ENCODE data around the gene TMCC3.
A peak's percentile ranks its signal among the peaks of the same experiment; 100 is the strongest.

TMCC3 gene

GRCh38 chr12:94671917-94672316 is 21.6 kb upstream of the TMCC3 start:
- no peak for ATAC-seq

DNA sequence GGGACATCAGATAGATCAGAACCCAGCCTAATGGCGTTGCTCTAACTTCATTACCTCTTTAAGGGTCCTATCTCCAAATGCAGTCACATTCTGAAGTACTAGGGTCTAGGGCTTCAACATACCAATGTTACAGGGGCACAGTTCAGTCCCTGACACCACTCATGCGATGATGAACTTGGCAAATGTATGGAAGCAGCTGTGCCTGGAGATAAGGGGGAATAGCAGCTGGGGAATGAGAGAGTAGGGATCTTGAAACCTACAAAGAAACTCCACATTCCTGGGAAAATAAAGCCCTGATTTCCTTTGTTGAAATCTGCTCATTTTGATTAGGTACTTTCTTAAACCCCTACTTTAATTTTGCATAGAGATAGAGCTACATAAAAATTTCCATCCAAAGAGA is 20.5 kb upstream of the TMCC3 start:
- ATAC-seq: no peak

DNA sequence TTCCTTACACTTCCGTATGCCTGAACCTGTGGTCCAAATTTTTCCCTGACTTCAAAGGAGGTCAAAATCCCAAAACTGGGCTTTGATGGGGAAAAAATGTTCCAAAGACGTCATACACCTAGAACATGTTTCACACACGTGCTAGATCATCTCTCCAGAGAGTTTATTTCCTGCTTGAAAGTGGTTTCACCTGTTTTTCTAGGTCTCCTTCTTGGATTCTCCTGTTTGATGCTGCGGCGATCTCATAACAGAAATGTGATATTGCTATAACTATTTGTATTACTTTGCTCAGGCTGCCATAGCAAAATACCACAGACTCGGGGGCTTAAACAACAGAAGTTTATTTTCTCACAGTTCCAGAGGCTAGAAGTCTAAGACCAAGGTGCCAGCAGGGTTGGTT is 19.7 kb upstream of the TMCC3 start:
- ATAC-seq: no peak

- no peak for ATAC-seq
These were observed 16.7 kb upstream of the TMCC3 start for GRCh38 chr12:94667031-94667540.

DNA sequence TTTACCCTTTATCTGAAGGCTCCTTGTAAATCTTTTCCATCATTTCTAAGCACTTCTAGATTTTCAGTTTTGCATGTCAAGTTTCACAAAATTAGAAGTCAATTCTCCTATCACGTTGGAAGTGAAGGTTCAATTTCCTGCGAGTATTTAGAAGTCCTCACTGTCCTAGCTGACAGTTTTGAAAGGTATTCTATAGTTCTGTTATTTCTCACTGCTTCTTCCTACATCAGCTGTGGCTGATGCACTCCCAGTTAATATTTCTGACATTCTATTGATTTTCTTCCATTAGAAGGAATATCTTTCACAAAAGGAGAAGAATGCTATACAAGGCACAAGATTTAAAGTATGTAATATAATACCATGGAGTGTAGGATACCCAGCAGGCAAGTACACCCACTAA is 15.8 kb upstream of the TMCC3 start:
- no peak for ATAC-seq

DNA sequence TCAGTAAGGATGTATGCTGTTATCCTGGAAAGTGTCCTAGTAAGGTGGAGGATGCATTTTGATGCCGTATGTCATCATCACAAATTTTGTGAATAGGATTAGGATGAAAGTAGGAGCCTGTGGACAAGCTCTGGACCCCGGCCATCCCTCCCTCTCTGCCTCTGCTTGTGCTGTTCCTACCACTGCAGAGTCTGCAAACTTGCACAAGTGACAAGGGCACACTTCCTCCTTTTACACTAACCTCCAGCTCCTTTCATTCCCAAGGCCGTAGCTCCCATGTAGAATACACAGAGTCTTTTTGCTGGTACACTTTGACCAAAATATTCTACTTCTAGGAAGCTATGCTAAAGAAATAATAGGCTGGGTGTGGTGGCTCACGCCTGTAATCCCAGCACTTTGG is 13.3 kb upstream of the TMCC3 start:
- no peak for ATAC-seq

- ATAC-seq: no peak
These were observed 12.7 kb upstream of the TMCC3 start for GRCh38 chr12:94663071-94663470.

DNA sequence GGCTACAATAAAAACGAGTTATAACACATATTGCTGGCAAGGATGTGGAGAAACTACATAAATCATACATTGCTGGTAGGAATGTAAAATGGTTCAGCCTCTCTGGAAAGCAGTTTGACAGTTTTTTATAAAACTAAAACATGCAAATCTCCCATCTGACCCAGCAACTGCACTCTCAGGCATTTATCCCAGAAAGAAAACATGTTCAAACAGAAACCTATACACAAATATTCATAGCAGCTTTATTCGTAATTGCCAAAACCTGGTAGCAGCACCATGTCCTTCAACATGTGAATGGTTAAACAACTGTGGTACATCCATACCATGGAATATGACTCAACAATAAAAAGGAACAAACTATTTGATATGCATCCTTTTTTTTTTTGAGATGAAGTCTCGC is 10.1 kb upstream of the TMCC3 start:
- no peak for ATAC-seq

- no peak for ATAC-seq
These were observed 9.1 kb upstream of the TMCC3 start for GRCh38 chr12:94659346-94659930.

GRCh38 chr12:94658931-94659330 is 8.6 kb upstream of the TMCC3 start:
- ATAC-seq: no peak

DNA sequence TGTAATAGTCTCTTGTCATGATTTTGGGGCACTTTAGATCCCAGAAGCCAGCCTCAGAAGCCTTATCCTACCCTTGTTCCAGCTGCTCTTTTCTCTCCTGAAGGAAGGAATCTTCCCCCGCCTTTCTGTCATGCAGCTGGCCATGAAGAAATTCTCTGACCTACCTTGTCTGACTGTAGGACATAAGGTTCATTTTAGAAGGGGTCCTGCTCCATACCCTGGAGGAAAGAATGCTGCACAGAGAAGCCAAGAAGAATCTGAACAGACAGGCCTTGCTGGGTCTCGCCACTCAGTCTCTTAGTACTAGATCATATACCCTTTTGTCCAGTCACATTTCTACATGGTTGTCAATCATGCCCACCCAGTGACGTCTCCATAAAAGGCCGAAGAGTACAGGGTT is 6.2 kb upstream of the TMCC3 start:
- ATAC-seq: no peak

GRCh38 chr12:94649349-94650142 is 811 bp downstream of the TMCC3 start:
- peak; percentile 42 to 51 for ATAC-seq

- ATAC-seq: no peak
These were observed 1.8 kb downstream of the TMCC3 start for GRCh38 chr12:94648578-94648977.

GRCh38 chr12:94644141-94644979 is 6.0 kb downstream of the TMCC3 start:
- peak; percentile 33 to 41 for ATAC-seq

- no peak for ATAC-seq
These were observed 6.8 kb downstream of the TMCC3 start for GRCh38 chr12:94643606-94644005.

- ATAC-seq: no peak
These were observed 9.1 kb downstream of the TMCC3 start for GRCh38 chr12:94641283-94641682.

- ATAC-seq: peak; percentile 69 to 79
These were observed 10.0 kb downstream of the TMCC3 start for GRCh38 chr12:94640134-94640928.

DNA sequence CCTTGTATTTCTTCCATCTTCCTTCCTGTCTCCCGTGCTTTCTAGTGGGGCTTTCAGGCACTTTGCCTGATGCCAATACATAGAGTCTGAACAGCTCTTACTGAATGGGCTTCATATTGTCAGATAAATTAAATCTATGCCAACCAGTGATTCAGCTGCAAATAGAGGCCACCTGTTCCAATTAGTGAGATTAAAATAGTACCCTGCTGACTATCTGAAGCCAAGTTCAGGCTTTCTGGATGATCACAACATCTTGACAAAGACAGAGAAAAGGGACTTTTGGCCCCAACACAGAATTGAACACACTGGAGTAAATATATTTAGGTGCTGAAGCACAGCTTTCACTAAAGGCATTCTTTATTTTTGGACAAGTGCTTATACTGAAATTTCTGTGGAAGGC is 11.8 kb downstream of the TMCC3 start:
- no peak for ATAC-seq

GRCh38 chr12:94637390-94638113 is 12.8 kb downstream of the TMCC3 start:
- ATAC-seq: no peak

GRCh38 chr12:94636462-94637085 is 13.8 kb downstream of the TMCC3 start:
- no peak for ATAC-seq

- ATAC-seq: no peak
These were observed 15.6 kb downstream of the TMCC3 start for GRCh38 chr12:94634717-94635116.
